ENCODE data around the gene SNTA1. TPM values are rescaled to one million over a fixed set of nuclear protein-coding genes. Genes with fewer than 3 reads are reported as not detected.

SNTA1 gene
- total RNA-seq, 1 donor from 2014 or later = 108 TPM

DNA sequence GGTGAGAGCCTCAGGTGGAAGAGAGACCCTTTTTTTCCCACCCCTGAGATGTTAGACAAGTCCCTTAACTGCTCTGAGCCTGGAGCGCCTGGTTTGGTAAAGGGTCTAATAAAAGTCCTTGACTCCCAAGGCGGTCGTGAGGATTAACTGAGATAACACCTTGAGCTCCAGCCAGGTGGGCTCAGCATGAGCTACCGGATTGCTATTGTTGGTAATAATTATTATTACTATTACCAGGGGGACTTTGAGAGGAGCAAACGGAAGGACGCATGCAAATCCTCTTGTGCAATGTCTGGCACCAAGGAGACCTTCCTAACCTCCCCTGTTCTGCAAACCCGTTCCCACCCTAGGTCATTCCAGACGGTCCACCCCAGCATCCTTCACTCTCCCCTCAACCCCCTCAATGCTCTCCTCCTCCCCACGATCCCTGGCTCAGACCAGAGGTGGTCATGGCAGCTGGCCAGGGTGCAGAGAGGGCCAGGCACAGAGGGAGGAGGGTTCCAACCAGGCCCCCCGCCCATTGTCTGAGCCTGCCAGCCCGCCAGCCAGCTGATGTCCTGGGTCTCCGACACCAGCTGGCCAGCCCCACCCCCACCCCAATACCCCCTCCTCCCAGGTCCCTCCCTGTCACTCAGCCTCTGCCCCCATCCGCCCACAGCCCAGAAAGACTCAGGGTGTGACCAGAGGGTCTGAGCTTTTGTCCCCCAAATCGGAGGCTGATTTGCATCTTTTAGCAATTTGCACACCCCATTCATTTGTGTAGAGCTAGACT, 32.0 kb upstream of the SNTA1 start:
- Histone ChIP-seq H3K36me3 (no peaks in the 10 kb centered on the region), H3K4me1 (no peaks in the 10 kb centered on the region), H3K9me3 (no peaks in the 10 kb centered on the region), H3K4me3 (no peak overlapping the region), H3K27ac (no peak overlapping the region), H3K27me3 (no peaks in the 10 kb centered on the region)
- intact Hi-C loops (cut with DNase I) = no loop called here
- no peak for DNase-seq (ENCODE audit: low spot score in 2 of 2)
- TF ChIP-seq, protein P1, sequence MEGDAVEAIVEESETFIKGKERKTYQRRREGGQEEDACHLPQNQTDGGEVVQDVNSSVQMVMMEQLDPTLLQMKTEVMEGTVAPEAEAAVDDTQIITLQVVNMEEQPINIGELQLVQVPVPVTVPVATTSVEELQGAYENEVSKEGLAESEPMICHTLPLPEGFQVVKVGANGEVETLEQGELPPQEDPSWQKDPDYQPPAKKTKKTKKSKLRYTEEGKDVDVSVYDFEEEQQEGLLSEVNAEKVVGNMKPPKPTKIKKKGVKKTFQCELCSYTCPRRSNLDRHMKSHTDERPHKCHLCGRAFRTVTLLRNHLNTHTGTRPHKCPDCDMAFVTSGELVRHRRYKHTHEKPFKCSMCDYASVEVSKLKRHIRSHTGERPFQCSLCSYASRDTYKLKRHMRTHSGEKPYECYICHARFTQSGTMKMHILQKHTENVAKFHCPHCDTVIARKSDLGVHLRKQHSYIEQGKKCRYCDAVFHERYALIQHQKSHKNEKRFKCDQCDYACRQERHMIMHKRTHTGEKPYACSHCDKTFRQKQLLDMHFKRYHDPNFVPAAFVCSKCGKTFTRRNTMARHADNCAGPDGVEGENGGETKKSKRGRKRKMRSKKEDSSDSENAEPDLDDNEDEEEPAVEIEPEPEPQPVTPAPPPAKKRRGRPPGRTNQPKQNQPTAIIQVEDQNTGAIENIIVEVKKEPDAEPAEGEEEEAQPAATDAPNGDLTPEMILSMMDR (IDR thresholded peaks at IDR 0.05) = no peak

DNA sequence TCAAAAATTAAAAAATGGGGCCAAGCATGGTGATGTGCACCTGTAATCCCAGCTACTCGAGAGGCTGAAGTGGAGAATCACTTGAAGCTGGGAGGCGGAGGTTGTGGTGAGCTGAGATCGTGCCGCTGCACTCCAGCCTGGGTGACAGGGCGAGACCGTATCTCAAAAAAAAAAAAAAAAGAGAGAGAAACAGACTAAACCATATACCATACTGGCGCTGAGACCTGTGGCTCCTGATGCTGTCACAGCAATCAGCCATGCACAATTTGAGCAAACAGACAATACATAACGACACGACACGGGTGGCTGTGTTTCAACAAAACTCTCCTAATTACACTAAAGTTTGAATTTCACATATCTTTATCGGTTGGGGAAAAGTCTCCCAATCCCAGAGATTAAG, 31.4 kb upstream of the SNTA1 start:
- Histone ChIP-seq H3K9me3 (no peaks in the 10 kb centered on the region), H3K27me3 (no peaks in the 10 kb centered on the region), H3K36me3 (no peaks in the 10 kb centered on the region), H3K4me1 (no peaks in the 10 kb centered on the region), H3K4me3 (no peak overlapping the region), H3K27ac (no peak overlapping the region)
- TF ChIP-seq, protein P1 (IDR thresholded peaks at IDR 0.05) = no peak
- intact Hi-C loops (cut with DNase I) = no loop called here
- DNase-seq (ENCODE audit: low spot score in 2 of 2) = no peak

GRCh38 chr20:33474097-33474873, 30.7 kb upstream of the SNTA1 start:
- no peak overlapping the region for H3K27ac ChIP-seq
- intact Hi-C loops (cut with DNase I) = no loop called here
- TF ChIP-seq, protein P1 (IDR thresholded peaks at IDR 0.05) = no peak
- no peaks in the 10 kb centered on the region for H3K9me3 ChIP-seq
- H3K36me3 ChIP-seq = no peaks in the 10 kb centered on the region
- H3K27me3 ChIP-seq = no peaks in the 10 kb centered on the region
- no peak for DNase-seq (ENCODE audit: low spot score in 2 of 2)
- H3K4me3 ChIP-seq = no peak overlapping the region
- H3K4me1 ChIP-seq = no peaks in the 10 kb centered on the region

DNA sequence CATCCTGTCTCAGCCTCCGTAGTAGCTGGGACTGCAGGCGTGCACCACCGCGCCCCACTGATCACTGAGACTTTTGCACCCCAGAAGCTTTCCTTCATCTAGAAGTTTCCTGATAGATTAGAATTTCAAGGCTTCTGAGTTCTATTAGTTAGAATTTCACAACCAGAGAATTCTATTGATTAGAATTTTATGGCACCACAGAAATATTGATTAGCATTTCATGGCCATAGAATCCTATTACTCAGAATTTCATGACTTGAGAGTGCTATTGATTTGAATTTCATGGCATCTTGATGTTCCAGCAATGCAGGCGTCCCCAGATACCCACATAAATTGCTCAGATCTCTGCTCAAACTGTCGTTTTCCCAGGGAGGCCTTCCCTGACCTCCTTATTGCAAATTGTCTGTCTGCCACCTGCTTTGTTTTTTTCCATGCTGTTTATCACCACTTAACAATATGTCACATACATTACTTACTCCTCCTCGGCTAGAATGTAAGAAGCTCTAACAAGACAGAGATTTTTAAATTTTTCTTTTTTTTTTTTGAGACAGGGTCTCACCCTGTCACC, 29.4 kb upstream of the SNTA1 start:
- DNase-seq (ENCODE audit: low spot score in 2 of 2) = no peak
- H3K9me3 ChIP-seq = no peaks in the 10 kb centered on the region
- intact Hi-C loops (cut with DNase I) = no loop called here
- no peaks in the 10 kb centered on the region for H3K27me3 ChIP-seq
- H3K4me1 ChIP-seq = no peaks in the 10 kb centered on the region
- H3K36me3 ChIP-seq = no peaks in the 10 kb centered on the region
- no peak overlapping the region for H3K27ac ChIP-seq
- TF ChIP-seq, protein P1 (IDR thresholded peaks at IDR 0.05) = no peak
- H3K4me3 ChIP-seq = no peak overlapping the region

- no peak for DNase-seq (ENCODE audit: low spot score in 2 of 2)
- H3K27ac ChIP-seq = no peak overlapping the region
- no peaks in the 10 kb centered on the region for H3K27me3 ChIP-seq
- no peaks in the 10 kb centered on the region for H3K9me3 ChIP-seq
- intact Hi-C loops (cut with DNase I) = no loop called here
- no peaks in the 10 kb centered on the region for H3K36me3 ChIP-seq
- no peaks in the 10 kb centered on the region for H3K4me1 ChIP-seq
- TF ChIP-seq, protein P1 (IDR thresholded peaks at IDR 0.05) = no peak
- no peak overlapping the region for H3K4me3 ChIP-seq
Observed at GRCh38 chr20:33470866-33471265, 27.3 kb upstream of the SNTA1 start.
